Left cardiac atrium (tissue), 4 donors: ENCODE results near the gene CDKAL1. TPM values are rescaled to one million over a fixed set of nuclear protein-coding genes. Genes with fewer than 3 reads are reported as not detected.
A peak's percentile ranks its signal among the peaks of the same experiment; 100 is the strongest.
"Not testable (repeated sequence)": the region's sequence is repeated elsewhere in the genome, so short reads cannot be mapped to it uniquely, and the experiment has no call there.

Experiments used
- ATAC-seq, 2 donors: fragments of 200-7000 bp; cut with Tn5 transposase; one replicate each; pipeline ENCODE4 v1.9.1; 2020; ENCODE audit warnings: mild to moderate bottlenecking in 2 of 2, moderate library complexity in 2 of 2
- DNase-seq: peaks from one replicate; pipeline ENCODE4 v3.0.0-alpha.2; 2020
- intact Hi-C, 2 donors: fragments of 100-400 bp; cut with DNase I; formaldehyde crosslinking; loops; one replicate each; pipeline versions ENCODE4 v1.14.1 to v1.15.1; 2022 to 2023
- total RNA-seq, 2 donors: library from RNA; stranded (reverse); fragmentation: NEBNext Ultra II Directional; extraction: Animal tissue kit (Norgen Biotek cat#: 25700); gene quantifications; one replicate each; pipeline ENCODE4 v1.2.1, GENCODE V29; 2021
- donor health status: DM: no; HTN: yes; CAD: no.
- donor health status: DM: no; HTN: yes; CAD: no; lungs with severe emphysema.
- donor health status: DM: yes; HTN: yes; CAD: no.
- donor health status: Dilated cardiomyopathy.

Gene CDKAL1
- total RNA-seq, 2 donors from 2014 or later = 9.8 to 10.8 TPM

GRCh38 chr6:21046276-21046675, 512.0 kb downstream of the CDKAL1 start:
- peak; percentile 34 for DNase-seq
- intact Hi-C loops = loop anchor here in 1 of 2 donors (10.0 kb wide), 1 partner anchor 229 kb away; no protein-coding TSS in a partner anchor
- ATAC-seq = peak; percentile 91 to 92

GRCh38 chr6:21048047-21048446, 513.8 kb downstream of the CDKAL1 start:
- intact Hi-C loops = loop anchor here in 1 of 2 donors (10.0 kb wide), 1 partner anchor 227 kb away; no protein-coding TSS in a partner anchor
- ATAC-seq (no peak), DNase-seq (no peak)

- intact Hi-C loops = loop anchor here in 1 of 2 donors (10.0 kb wide), 1 partner anchor 226 kb away; no protein-coding TSS in a partner anchor
- DNase-seq = no peak
- no peak for ATAC-seq
Observed at GRCh38 chr6:21049148-21049547, 514.9 kb downstream of the CDKAL1 start.

- no peak for ATAC-seq
- no peak for DNase-seq
- intact Hi-C loops = loop anchor here in 1 of 2 donors (10.0 kb wide), 1 partner anchor 225 kb away; no protein-coding TSS in a partner anchor
Observed at GRCh38 chr6:21049572-21049971, 515.3 kb downstream of the CDKAL1 start.

GRCh38 chr6:21050935-21051334, 516.7 kb downstream of the CDKAL1 start:
- intact Hi-C loops = no loop called here
- ATAC-seq (no peak), DNase-seq (no peak)

GRCh38 chr6:21051777-21052176, 517.5 kb downstream of the CDKAL1 start:
- DNase-seq (no peak), ATAC-seq (no peak)
- intact Hi-C loops = no loop called here

- no peak for ATAC-seq
- intact Hi-C loops = no loop called here
- DNase-seq = no peak
Observed at GRCh38 chr6:21053612-21054011, 519.4 kb downstream of the CDKAL1 start.

GRCh38 chr6:21055480-21055879, 521.2 kb downstream of the CDKAL1 start:
- DNase-seq, ATAC-seq, intact Hi-C loops: not testable (repeated sequence)

- intact Hi-C loops = no loop called here
- no peak for ATAC-seq
- no peak for DNase-seq
Observed at GRCh38 chr6:21061892-21062291, 527.6 kb downstream of the CDKAL1 start.

- DNase-seq (no peak), ATAC-seq (no peak)
- intact Hi-C loops = no loop called here
Observed at GRCh38 chr6:21064756-21065340, 530.6 kb downstream of the CDKAL1 start.

GRCh38 chr6:21067521-21067920, 533.3 kb downstream of the CDKAL1 start:
- no peak for ATAC-seq
- DNase-seq = no peak
- intact Hi-C loops = no loop called here

- DNase-seq (no peak), ATAC-seq (no peak)
- intact Hi-C loops = no loop called here
Observed at GRCh38 chr6:21070620-21071019, 536.4 kb downstream of the CDKAL1 start.

GRCh38 chr6:21071780-21072468, 537.7 kb downstream of the CDKAL1 start:
- ATAC-seq (peak; percentile 50 to 78), DNase-seq (no peak)
- intact Hi-C loops = no loop called here

GRCh38 chr6:21073318-21073839, 539.1 kb downstream of the CDKAL1 start:
- ATAC-seq (no peak), DNase-seq (no peak)
- intact Hi-C loops = no loop called here

- intact Hi-C loops = no loop called here
- DNase-seq (no peak), ATAC-seq (no peak)
Observed at GRCh38 chr6:21074484-21074883, 540.2 kb downstream of the CDKAL1 start.

GRCh38 chr6:21075986-21076385, 541.7 kb downstream of the CDKAL1 start:
- ATAC-seq = no peak

GRCh38 chr6:21078497-21078896, 544.2 kb downstream of the CDKAL1 start:
- intact Hi-C loops = no loop called here
- ATAC-seq = no peak
- DNase-seq = no peak

More at GRCh38 chr6:21075986-21076385, 541.7 kb downstream of the CDKAL1 start:
- intact Hi-C loops = no loop called here
- no peak for DNase-seq

- intact Hi-C loops = no loop called here
- ATAC-seq = peak in 1 of 2 donors; percentile 39
- DNase-seq = no peak
Observed at GRCh38 chr6:21079468-21080048, 545.3 kb downstream of the CDKAL1 start.

GRCh38 chr6:21080221-21080620, 546.0 kb downstream of the CDKAL1 start:
- no peak for DNase-seq
- ATAC-seq = no peak
- intact Hi-C loops = no loop called here

GRCh38 chr6:21082091-21082490, 547.8 kb downstream of the CDKAL1 start:
- no peak for ATAC-seq
- no peak for DNase-seq
- intact Hi-C loops = no loop called here
